Activated naive CD4-positive, alpha-beta T cell treated with Interleukin-2 at 50 U/mL for 16 hours (primary cell): ENCODE measurements around the gene ARHGAP23.
"Not testable (repeated sequence)": the region's sequence is repeated elsewhere in the genome, so short reads cannot be mapped to it uniquely, and the experiment has no call there.

ENCODE experiments used
- DNase-seq: peaks from one replicate; pipeline ENCODE4 v3.0.0-alpha.2; 2020

Gene ARHGAP23

GRCh38 chr17:38491346-38492066 lies 63.2 kb downstream of the ARHGAP23 start:
- not testable (repeated sequence) for DNase-seq

- peak; percentile 92 for DNase-seq
Observed at GRCh38 chr17:38492067-38493040, 64.1 kb downstream of the ARHGAP23 start.

- DNase-seq = not testable (repeated sequence)
Observed at GRCh38 chr17:38494152-38494551, 65.9 kb downstream of the ARHGAP23 start.

GRCh38 chr17:38497656-38498055 lies 69.4 kb downstream of the ARHGAP23 start:
- not testable (repeated sequence) for DNase-seq

- DNase-seq = no peak
Observed at GRCh38 chr17:38498353-38498752, 70.1 kb downstream of the ARHGAP23 start.

- DNase-seq = not testable (repeated sequence)
Observed at GRCh38 chr17:38499230-38499629, 71.0 kb downstream of the ARHGAP23 start.

- DNase-seq = not testable (repeated sequence)
Observed at GRCh38 chr17:38501718-38502117, 73.5 kb downstream of the ARHGAP23 start.

GRCh38 chr17:38503286-38503913 lies 75.1 kb downstream of the ARHGAP23 start:
- not testable (repeated sequence) for DNase-seq

- DNase-seq = no peak
Observed at GRCh38 chr17:38504216-38504615, 76.0 kb downstream of the ARHGAP23 start.

GRCh38 chr17:38507436-38507835 lies 79.2 kb downstream of the ARHGAP23 start:
- no peak for DNase-seq

GRCh38 chr17:38507921-38508569 lies 79.8 kb downstream of the ARHGAP23 start:
- DNase-seq = no peak

- DNase-seq = no peak
Observed at GRCh38 chr17:38508570-38508950, 80.3 kb downstream of the ARHGAP23 start.

GRCh38 chr17:38508954-38509771 lies 80.9 kb downstream of the ARHGAP23 start:
- peak; percentile 75 for DNase-seq

- DNase-seq = no peak
Observed at GRCh38 chr17:38509772-38510420, 81.6 kb downstream of the ARHGAP23 start.

- DNase-seq = no peak
Observed at GRCh38 chr17:38510421-38511149, 82.3 kb downstream of the ARHGAP23 start.

- no peak for DNase-seq
Observed at GRCh38 chr17:38511150-38512108, 83.2 kb downstream of the ARHGAP23 start.

- DNase-seq = no peak
Observed at GRCh38 chr17:38512473-38513058, 84.3 kb downstream of the ARHGAP23 start.

GRCh38 chr17:38526526-38526925 lies 98.3 kb downstream of the ARHGAP23 start:
- not testable (repeated sequence) for DNase-seq

- DNase-seq = not testable (repeated sequence)
Observed at GRCh38 chr17:38528141-38528540, 99.9 kb downstream of the ARHGAP23 start.
